ENCODE results near the gene HNRNPA1L2.
"Not testable (repeated sequence)": the region's sequence is repeated elsewhere in the genome, so short reads cannot be mapped to it uniquely, and the experiment has no call there.

Gene HNRNPA1L2

DNA sequence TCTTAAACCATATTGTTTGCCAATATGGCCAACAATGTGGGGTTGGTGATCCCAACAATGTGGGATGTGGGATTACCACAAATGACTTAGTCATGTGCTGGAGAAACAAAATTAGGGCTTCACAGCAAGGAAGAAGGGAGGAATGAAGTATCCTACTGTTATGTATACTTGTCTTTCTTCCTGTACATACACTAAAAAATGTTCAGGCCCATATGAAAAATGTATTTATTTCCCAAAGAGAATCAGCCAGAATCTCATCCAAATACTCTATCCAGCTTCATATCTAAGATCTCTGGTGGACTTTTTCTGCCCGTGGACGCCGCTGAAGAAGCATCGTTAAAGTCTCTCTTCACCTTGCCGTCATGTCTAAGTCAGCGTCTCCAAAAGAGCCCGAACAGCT, at the start of gene HNRNPA1L2:
HNRNPA1L2 (plus strand) TSS at position 301 of the 400 bp plus-strand sequence; CDS start at position 363, 62 bp downstream.
- no peak for DNase-seq (ENCODE audit: low read depth in 2 of 2)

DNA sequence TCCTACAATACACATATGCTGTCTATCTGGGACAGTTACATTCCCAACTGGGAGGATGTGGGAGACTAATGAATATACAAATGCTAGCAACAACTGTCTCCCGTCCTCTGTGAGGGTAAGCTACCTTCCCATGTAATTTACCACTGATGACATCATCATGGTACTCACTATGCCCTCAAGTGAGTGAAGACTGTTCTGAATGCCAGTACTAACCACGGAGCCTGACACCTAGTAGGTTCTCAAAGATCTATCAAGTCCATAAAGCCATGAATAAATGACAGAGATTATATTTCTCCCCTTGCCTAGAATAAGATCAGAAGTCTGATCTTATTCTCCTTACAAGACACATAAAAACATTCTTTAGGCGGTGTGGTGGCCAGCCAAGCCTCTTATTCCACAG, 49.1 kb upstream of the HNRNPA1L2 start:
- not testable (repeated sequence) for DNase-seq (ENCODE audit: low read depth in 2 of 2)

DNA sequence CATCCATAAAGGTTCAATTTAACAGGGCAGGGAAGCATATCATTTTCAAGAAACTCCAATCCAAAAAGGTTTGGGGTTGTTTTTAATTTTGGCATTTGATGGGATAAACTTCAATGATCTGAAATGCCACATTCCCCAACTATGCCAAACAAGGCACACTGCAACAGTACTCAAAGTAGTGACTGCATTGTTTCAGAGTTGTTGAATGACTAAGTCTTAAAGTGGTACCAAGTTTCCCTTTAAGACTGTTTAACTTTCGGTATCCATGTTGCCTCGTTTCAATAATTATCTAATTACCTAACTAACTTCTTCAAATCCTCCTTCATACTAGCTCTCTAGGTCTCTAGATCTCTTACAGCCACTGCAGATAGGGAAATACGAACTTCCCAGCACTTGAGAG, 48.4 kb upstream of the HNRNPA1L2 start:
- not testable (repeated sequence) for DNase-seq (ENCODE audit: low read depth in 2 of 2)

DNA sequence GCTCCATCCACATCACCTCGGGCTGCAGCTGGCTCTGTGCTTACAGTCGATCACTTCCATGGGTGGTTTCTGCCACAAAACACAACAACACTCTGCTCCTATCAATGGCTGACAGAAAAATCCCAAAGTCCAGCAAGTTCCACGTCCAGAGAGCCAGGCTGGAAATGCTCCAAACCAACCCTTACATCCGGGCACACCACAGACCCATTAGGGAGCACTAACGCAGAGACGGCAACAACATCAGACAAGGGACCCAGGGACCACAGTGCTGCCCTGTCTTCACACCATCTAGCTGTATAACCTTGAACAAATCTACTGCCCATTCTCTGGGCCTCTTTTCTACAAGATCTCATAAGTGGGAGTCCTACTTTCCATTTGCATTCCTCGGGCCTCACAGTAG, 47.9 kb upstream of the HNRNPA1L2 start:
- DNase-seq (ENCODE audit: low read depth in 2 of 2) = not testable (repeated sequence)

DNA sequence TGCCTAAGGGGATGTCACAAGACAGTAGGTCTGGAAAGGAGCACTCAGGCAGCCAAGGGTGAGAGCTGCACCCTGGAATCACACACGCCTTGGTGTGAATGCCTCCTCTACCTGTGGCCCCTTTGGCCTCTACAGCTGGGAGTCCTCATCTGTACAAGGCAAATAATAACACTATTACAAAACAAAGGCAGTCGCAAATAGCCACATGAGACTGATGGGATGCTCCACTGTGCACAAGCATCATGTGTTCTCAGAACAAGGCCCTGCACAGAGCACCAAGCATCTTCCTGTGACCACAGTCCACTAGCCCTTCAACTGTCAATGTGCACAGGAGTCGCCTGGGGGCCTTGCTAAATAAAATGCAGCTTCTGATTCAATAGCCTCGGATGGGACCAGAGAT, 44.6 kb upstream of the HNRNPA1L2 start:
- no peak for DNase-seq (ENCODE audit: low read depth in 2 of 2)

DNA sequence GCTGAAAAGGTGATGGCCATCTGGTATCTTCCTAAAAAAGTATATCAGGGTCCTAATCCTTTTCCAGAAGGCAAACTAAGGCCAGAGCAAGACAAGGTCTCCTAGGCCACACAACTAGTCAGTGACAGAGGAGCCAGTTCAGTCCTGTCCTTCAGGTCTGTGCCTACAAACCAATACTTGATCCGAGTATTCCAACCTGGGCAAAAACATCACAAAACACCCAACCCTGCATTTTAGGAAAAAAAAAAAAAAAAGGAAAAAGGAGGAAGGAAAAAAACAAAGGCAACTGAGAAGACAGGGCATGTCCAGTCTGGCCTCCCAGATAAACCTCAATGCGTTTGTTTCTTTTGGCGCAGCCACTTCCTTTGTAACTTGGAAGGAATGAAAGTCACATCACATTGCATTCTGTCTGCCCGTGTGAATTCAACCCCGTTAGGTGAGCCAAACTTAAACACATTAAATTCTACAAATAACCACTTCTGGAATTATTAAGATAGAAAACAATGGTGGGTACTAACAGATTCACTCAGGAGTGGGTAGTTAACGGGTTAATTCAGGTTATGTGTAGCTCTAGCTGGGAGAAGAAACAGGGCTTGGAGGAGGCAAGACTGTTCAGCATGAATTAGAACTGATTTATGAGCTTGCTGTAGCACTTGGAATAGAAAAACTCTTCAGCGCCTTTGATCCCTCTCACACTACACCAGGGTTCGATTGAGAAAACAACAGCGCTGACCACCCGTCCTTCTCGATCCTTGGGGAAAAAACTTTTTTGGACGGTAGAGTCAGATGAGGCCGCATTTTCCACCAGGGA, 43.0 kb upstream of the HNRNPA1L2 start:
- DNase-seq (ENCODE audit: low read depth in 2 of 2) = no peak

DNA sequence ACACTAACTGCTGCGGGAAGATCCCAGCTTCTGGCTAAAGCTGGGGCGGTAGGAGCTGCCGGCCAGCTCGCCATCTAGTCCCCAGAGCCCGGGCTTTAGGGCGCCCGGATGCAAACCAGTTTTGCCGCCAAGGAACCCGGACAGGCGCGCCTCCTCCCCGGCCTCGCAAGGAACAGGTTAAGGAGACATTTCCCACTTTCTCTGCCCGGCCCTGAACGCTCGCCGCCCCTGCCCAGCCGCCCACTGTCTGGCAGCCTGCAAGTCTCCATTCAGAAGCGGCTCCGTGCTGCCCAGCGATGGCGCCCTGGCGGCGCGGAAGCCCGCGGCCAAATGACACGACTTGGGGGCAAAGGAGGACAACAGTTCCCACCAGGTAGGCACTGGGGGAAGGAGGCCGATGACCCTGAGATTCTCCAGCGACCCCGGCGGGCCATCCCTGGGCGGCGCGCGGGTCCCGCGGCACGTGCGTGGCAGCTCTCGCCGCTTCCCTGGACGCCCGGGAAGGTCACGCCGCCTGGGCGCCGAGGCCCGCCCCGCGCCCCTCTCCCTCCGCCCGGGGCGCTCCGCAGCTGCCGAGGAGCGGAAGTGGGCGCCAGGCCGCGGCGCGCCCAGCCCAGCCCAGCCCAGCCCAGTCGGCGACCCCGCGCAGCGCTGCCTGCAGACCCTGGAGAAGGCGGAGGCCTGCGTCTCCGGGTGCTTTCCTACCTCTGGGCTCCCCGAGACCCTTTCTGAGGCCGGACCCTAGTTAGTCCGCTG, 42.2 kb upstream of the HNRNPA1L2 start:
- no peak for DNase-seq (ENCODE audit: low read depth in 2 of 2)

DNA sequence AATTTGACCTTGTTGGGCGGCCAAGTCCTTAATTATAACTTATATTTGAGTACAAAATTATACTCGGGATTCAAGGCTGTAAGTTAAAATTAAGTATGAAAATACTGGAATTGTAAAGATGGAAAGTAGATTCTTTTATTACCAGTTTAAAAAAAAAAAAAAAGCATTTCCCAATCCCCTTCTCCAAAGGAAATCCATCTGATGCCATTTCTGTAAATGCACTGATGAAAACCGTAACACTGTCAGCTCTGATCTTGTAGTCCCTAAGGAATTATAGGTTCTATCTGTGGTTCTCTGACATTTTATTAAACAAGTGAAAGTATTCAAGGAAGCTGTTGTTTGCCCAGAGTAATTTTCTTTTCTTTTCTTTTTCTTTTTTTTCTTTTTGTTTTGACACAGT, 41.6 kb upstream of the HNRNPA1L2 start:
- DNase-seq (ENCODE audit: low read depth in 2 of 2) = no peak

DNA sequence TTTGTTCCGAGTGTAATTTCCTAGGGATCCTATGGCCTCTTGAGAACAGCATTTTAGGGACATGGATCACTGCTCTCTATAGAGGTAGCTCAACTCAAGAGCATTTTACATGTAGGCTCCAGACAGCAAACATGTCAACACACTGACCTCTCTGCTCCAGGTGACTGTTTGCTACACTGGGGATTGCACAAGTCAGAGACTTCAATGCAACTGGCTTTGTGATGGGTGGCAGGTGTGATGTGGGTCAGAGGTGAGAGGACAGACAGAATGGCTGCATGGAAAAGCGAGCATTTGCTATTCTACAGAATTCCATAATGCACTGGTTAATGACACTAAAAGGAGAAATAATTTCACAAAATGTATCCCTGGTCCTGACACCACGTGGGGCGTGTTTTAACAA, 38.9 kb upstream of the HNRNPA1L2 start:
- DNase-seq (ENCODE audit: low read depth in 2 of 2) = not testable (repeated sequence)

DNA sequence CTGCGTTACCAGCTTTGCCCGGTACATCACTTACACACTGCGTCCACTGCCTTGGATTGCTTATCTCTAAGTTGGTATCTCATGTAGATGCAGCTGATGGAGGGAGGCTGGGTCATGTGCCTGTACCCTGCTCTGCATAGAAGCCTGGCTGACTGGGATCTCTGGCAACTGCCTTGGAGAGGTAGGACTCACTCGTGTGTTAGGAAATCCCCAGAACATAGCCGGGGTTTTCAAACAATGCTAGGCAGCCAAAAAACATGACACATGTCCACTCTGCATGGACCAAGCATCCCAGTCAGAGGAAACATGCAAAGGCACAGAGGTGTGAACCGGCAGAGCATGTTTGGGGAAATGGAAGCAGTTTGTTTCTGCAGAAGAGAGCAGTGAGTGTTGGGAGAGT, 36.1 kb upstream of the HNRNPA1L2 start:
- DNase-seq (ENCODE audit: low read depth in 2 of 2) = not testable (repeated sequence)

DNA sequence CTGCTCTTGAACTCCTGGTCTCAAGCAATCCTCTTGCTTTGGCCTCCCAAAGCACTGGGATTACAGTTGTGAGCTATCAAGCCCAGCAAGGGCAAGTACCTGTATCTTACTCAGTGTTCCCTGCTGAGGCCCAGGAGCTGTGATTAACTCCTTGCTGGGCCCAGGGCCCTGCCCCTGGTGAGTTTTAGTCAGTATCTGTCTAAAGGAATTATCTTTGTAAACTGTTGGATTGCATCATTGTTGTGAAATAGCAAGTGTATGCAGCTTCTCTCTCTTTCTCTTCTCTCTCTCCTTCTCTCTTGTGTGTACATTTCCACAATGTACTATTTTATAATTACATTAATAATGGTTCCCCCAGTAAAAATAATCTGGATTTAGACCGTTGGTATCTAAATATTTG, 35.4 kb upstream of the HNRNPA1L2 start:
- not testable (repeated sequence) for DNase-seq (ENCODE audit: low read depth in 2 of 2)

DNA sequence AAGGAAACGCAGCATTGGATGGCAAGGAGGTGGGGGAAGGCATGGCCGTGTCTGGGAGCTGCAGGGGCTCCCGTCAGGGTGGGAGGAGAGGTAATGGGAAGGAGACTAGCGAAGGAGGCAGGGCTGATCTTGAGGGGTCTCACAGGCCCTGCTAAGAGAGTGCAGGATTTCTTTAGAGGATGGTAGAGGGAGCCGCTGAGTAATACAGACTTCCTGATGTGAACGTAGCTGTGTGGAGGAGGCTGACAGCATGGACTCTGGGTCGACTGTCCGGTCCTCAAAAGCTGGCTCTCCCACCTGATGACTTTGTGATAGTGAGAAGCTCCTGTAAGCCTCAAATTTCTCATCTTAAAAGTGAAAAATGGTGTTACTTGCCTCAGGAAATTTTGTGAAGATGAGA, 34.0 kb upstream of the HNRNPA1L2 start:
- DNase-seq (ENCODE audit: low read depth in 2 of 2) = not testable (repeated sequence)

DNA sequence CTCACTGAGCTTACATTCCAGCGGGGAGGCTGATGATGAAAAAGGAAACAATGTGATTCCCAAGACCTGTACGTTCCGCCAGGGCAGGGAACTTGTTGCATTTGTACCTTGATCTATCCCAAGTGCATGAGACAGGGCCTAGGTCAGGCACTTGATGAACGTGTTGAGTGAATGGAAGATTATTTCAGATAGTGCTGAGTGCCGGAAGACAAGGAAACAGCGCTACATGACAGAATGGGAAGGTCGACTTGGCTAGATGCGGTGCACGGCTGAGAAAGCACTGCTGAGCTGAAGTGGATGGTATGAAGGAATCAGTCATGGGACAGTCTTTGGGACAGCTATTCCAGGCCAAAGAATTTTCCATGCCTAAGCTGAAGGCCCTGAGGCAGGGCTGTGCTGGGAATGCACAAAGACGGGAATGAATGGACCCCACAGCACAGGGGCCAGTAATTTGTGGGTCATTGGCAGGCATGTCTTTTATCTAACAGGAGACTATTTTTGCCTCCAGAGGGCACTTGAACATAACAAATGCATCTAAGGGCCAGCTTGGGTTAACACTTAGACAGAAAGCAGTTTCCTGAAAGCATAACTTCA, 33.1 kb upstream of the HNRNPA1L2 start:
- DNase-seq (ENCODE audit: low read depth in 2 of 2) = not testable (repeated sequence)

DNA sequence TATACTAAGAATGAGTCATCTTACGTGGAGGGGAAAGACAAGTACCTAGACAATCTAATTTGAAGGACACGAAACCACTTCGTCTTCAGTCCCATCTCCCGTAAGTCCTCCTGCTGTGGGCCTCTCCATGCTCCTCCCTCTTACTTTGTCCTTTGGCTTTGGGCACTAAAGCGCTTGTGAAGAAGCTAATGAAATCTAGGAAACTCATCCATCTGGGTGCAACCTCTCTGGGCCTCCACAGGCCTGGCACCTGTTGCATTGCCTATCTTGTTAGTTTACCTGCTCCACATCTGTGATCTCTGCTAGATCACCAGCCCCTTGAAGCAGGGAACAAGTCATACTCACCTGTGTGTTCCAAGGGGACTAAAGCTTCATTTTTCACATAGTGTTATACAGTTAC, 32.1 kb upstream of the HNRNPA1L2 start:
- not testable (repeated sequence) for DNase-seq (ENCODE audit: low read depth in 2 of 2)

DNA sequence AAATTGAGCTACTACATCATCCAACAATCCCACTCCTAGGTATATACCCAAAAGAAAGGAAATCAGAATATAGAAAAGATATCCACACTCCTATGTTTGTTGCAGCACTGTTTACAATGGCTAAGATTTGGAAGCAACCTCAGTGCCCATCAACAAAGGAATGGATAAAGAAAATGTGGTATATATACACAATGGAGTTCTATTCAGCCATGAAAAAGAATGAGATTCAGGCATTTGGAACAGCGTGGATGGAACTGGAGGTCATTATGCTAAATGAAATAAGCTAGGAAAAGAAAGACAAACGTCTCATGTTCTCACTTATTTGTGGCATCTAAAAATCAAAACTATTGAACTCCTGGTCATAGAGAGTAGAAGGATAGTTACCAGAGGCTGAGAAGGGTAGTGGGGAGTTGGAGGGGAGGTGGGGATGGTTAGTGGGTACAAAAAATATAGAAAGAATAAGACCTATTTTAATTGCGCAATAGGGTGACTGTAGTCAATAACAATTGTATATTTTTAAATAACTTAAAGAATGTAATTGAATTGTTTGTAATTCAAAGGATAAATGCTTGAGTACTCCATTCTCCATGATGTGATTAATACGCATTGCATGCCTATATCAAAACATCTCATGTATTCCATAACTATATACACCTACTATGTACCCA, 27.0 kb upstream of the HNRNPA1L2 start:
- no peak for DNase-seq (ENCODE audit: low read depth in 2 of 2)

DNA sequence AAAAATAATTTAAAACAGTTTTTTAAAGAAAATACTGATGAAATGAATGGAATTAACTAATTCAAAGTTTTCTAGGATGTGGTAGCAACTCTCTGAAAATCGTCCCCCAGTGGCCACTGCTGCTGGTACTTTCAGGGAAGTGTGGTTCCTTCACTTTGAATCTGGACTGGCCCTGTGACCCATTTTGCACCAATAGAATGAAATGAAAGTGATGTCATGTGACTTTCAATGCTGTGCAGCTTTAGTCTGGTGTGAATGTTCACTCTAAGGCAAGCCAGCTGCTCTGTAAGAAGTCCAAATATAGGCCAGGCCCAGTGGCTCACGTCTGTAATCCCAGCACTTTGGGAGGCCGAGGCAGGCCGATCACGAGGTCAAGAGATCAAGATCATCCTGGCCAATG, 26.4 kb upstream of the HNRNPA1L2 start:
- no peak for DNase-seq (ENCODE audit: low read depth in 2 of 2)

DNA sequence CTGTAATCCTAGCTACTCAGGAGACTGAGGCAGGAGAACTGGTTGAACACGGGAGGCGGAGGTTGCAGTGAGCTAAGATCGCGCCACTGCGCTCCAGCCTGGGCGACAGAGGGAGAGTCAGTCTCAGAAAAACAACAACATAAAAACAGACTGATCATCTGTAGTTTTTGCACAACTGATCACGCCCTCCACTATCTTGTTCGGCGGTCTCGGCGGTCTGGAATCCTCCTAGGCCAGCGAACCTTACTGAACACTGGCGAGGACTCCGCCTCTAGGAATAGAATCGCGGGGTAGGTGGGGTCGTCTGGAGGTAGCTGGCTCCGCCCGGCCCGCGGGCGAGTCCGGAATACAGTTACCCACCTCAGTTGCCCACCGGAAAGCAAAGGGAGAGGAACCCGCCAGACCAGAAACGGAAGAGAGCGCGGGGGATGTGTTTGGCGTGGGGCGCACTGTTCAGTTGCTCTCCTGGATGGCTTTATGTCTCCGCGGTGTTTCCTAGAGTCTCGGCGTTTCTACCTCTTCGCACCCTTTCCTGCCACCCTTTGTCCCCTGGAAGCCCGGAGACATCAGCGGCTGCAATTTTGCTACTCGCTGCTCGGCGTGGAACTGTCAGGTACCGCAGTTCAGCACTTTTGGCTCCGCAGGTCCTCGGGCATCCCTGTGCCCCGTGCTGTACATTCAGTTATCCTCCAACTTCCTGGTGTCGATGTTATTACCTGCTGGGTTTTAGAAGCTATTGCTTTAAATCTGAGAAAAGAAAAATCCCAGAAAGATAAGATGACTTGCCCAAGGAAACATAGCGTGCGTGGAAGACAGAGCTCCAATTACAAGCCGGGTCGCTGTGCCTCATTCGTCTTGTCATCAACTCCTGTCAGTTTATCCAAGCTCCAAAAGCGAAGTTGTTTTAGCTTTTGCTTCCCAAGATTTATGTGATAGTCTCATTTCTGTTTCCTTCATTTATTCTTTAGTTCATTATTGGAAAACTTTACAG, 24.9 kb upstream of the HNRNPA1L2 start:
- peak; percentile 75 to 77 for DNase-seq (ENCODE audit: low read depth in 2 of 2)

DNA sequence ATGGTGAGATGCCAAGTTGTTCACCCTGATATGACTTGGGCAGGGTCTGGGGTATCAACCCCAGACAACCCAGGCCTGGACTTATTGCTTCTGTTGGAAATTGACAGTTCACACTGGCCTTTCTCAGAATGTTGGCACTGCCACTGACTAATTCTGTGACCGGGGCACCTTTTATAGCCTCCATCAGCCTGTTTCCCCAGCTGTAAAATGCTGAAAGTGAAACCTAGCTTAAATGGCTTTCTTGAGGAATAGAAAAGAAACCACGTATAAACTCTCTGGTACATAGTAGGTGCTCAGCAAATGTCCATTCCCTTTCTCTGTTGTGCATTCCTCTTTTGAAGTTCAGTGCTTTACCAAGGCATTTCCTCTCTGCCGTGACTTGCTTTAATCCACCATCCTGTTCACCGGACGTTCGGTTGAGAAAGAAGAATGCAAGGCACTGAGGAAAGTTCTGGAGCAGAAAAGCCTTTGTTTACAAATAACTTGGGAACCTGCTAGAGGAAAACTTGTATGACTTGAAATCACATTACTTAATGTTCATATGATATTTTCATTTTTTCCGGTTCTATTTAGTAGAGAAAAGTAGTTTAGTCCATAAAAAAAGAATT, 11.0 kb upstream of the HNRNPA1L2 start:
- not testable (repeated sequence) for DNase-seq (ENCODE audit: low read depth in 2 of 2)

DNA sequence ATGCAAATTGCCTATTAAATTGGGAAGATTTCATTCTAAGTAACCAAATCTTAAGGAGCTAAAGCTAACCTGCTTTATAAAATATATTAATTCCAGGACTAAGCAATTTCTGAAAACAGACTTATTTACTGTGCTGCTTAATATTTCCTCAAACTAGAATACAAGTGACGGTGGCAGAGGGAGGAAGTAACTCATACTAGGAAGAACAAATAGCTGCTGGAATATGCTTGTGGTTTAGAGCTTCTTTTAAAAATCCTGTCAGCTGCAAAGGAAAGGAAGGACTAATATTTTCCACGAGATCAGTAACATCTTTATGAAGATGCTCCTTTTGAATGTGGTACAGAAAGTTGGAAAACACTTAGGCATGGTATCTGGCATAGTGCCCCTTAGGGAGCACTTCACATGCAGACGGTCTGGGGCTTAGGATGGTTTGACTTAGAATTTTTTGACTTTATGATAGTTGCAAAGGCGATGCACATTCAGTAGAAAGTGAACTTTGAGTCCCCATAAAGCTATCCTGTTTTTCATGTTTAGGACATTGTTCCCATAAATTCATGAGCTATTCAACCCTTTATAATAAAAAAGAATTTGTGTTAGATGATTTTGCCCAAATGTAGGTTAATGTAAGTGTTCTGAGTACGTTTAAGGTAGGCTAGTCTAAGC, 3.4 kb upstream of the HNRNPA1L2 start:
- no peak for DNase-seq (ENCODE audit: low read depth in 2 of 2)

DNA sequence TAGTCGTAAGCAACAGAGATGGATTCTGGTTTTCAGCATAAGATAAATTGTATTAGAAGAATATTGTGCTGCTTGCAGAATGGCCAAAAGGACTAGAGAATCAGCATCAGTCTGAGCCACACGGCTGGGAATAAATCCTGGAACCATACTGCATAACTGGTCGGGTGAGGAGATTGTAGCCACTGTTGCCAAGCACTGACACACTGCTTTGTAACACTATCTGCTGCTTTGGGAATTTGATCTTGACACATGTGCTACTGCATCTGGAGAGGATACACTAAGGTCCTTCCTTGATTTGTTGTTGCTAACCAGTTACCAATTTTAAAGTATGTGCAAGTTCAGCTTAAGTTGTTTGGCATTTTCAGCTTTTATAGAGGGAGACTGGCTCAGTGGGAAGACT, 1.9 kb downstream of the HNRNPA1L2 start:
- no peak for DNase-seq (ENCODE audit: low read depth in 2 of 2)

Data from stimulated activated CD8-positive, alpha-beta memory T cell treated with anti-CD3 and anti-CD28 coated beads, Interleukin-15, amount 100 ng/mL, for 48 hours (primary cell).